Breast epithelium (tissue), 3 donors: ENCODE data around the gene TMEM214.

Source experiments
- POLR2A ChIP-seq: fragments of 450-650 bp; IDR thresholded peaks from one replicate; pipeline ENCODE4 v1.6.1; 2016; ENCODE audit warnings: antibody characterized with exemption, mild to moderate bottlenecking, moderate library complexity
- TF ChIP-seq, protein P1 (sequence below), 3 donors: fragments of 450-650 bp; IDR thresholded peaks; one replicate each; pipeline ENCODE4 v1.5.1; 2016 to 2017; ENCODE audit warnings: antibody characterized with exemption in 3 of 3, mild to moderate bottlenecking in 3 of 3, moderate library complexity in 3 of 3

DNA sequence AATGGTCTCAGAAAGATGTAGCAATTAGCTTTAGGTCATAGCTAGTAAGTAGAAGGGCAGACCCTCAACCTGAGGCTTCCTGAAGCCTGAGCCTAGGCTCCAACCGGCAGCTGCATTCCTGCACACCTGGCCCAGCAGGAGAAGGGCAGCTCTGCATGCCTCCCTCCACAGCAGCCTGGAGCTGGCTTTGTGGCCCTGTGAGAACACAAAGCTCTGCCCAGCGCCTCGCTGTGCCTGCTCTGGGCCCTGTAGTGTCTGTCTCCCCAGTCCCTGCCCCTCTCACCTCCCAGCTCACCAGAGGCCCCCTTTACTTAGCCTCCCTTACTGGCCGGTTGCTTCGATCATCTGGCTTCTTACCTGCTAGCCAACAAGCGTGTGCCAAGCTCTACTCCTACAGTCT is 6.7 kb downstream of the TMEM214 start:
- TF ChIP-seq, protein P1, sequence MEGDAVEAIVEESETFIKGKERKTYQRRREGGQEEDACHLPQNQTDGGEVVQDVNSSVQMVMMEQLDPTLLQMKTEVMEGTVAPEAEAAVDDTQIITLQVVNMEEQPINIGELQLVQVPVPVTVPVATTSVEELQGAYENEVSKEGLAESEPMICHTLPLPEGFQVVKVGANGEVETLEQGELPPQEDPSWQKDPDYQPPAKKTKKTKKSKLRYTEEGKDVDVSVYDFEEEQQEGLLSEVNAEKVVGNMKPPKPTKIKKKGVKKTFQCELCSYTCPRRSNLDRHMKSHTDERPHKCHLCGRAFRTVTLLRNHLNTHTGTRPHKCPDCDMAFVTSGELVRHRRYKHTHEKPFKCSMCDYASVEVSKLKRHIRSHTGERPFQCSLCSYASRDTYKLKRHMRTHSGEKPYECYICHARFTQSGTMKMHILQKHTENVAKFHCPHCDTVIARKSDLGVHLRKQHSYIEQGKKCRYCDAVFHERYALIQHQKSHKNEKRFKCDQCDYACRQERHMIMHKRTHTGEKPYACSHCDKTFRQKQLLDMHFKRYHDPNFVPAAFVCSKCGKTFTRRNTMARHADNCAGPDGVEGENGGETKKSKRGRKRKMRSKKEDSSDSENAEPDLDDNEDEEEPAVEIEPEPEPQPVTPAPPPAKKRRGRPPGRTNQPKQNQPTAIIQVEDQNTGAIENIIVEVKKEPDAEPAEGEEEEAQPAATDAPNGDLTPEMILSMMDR (IDR thresholded peaks at IDR 0.05), result no peak
- TF ChIP-seq POLR2A, result no peak
